ENCODE data around the gene KLHDC10.

GRCh38 chr7:130112093-130112492 is 41.8 kb downstream of the KLHDC10 start:
- TF ChIP-seq CTCF (IDR thresholded peaks at IDR 0.05) (no peak), EZH2 (IDR thresholded peaks at IDR 0.05; ENCODE audit: borderline replicate concordance, insufficient read depth, low read depth, low read length, poor library complexity, severe bottlenecking) (no peak)

Measured in B cell (primary cell).